HepG2 (cell line): Measurements from ENCODE around the gene SCARF1. TPM values are rescaled to one million over a fixed set of nuclear protein-coding genes. Genes with fewer than 3 reads are reported as not detected.
A peak's percentile ranks its signal among the peaks of the same experiment; 100 is the strongest.

Experiments used
- AGO2 ChIP-seq: fragments of 200-400 bp; formaldehyde crosslinking; optimal IDR thresholded peaks from 2 replicates; pipeline ENCODE3; 2017; ENCODE audit warnings: mild to moderate bottlenecking, low read depth, low read length, moderate library complexity
- ATAD3A ChIP-seq: sonication (generic); formaldehyde crosslinking; IDR thresholded peaks from 2 replicates; pipeline ENCODE4 v1.4.0; 2020; ENCODE audit warnings: missing genetic modification reagents
- ATF7 ChIP-seq, 2 experiments: fragments of 450-650 bp in 1 of 2; sonication (generic) in 1 of 2; formaldehyde crosslinking in 1 of 2; IDR thresholded peaks; 2 replicates each; pipeline versions ENCODE4 v1.4.0 to v1.6.1; 2016 to 2020; ENCODE audit warnings: antibody characterized with exemption in 1 of 2, mild to moderate bottlenecking in 1 of 2, missing genetic modification reagents in 1 of 2
- BORCS8-MEF2B ChIP-seq: sonication (generic); formaldehyde crosslinking; IDR thresholded peaks from 2 replicates; pipeline ENCODE4 v1.8.0; 2022; ENCODE audit warnings: mild to moderate bottlenecking, missing genetic modification reagents
- CREM ChIP-seq, 2 experiments: sonication (generic) in 1 of 2; formaldehyde crosslinking in 1 of 2; IDR thresholded peaks; 2 replicates each; pipeline versions ENCODE4 v1.4.0 to v1.6.1; 2016 to 2020; ENCODE audit warnings: antibody characterized with exemption in 1 of 2, mild to moderate bottlenecking in 1 of 2, missing genetic modification reagents in 1 of 2
- FOXO1 ChIP-seq: sonication (generic); formaldehyde crosslinking; IDR thresholded peaks from 2 replicates; pipeline ENCODE4 v1.4.0; 2020; ENCODE audit warnings: missing genetic modification reagents
- GABPA ChIP-seq, 2 experiments: IDR thresholded peaks; 2 replicates each; pipeline ENCODE4 v1.6.1; 2011 to 2016; ENCODE audit warnings: low read depth in 2 of 2, low read length in 1 of 2, missing biosample characterization in 1 of 2, missing genetic modification characterization in 1 of 2
- MAF1 ChIP-seq: sonication (generic); formaldehyde crosslinking; IDR thresholded peaks from 2 replicates; pipeline ENCODE4 v1.5.0; 2020; ENCODE audit warnings: missing genetic modification reagents, borderline replicate concordance
- PCBP2 ChIP-seq: fragments of 200-400 bp; formaldehyde crosslinking; optimal IDR thresholded peaks from 2 replicates; pipeline ENCODE3; 2018; ENCODE audit warnings: low read length, low read depth; ENCODE audit not compliant: poor library complexity, severe bottlenecking
- PLRG1 ChIP-seq: fragments of 450-650 bp; conservative IDR thresholded peaks from 2 replicates; pipeline ENCODE4 v1.6.1; 2016
- RELA ChIP-seq: sonication (generic); formaldehyde crosslinking; IDR thresholded peaks from 2 replicates; pipeline ENCODE4 v1.4.0; 2020; ENCODE audit warnings: missing genetic modification reagents
- RNF2 ChIP-seq: fragments of 450-650 bp; conservative IDR thresholded peaks from 2 replicates; pipeline ENCODE4 v1.6.1; 2016; ENCODE audit warnings: low read depth
- TCF7L2 ChIP-seq: IDR thresholded peaks from 2 replicates; pipeline ENCODE4 v1.6.1; 2011; ENCODE audit warnings: mild to moderate bottlenecking, low read depth, low read length, moderate library complexity
- ZFP36L1 ChIP-seq: sonication (generic); formaldehyde crosslinking; IDR thresholded peaks from 2 replicates; pipeline ENCODE4 v1.8.0; 2022; ENCODE audit warnings: mild to moderate bottlenecking, missing genetic modification reagents, moderate library complexity
- ZNF546 ChIP-seq: sonication (generic); formaldehyde crosslinking; conservative IDR thresholded peaks from 2 replicates; pipeline ENCODE4 v1.8.1; 2023; ENCODE audit warnings: mild to moderate bottlenecking, missing genetic modification reagents
- ZNF563 ChIP-seq: sonication (generic); formaldehyde crosslinking; IDR thresholded peaks from 2 replicates; pipeline ENCODE4 v1.8.0; 2022; ENCODE audit warnings: mild to moderate bottlenecking, moderate library complexity, missing genetic modification reagents
- ZNF766 ChIP-seq: sonication (generic); formaldehyde crosslinking; IDR thresholded peaks from 2 replicates; pipeline ENCODE4 v1.5.0; 2020; ENCODE audit warnings: missing genetic modification reagents, borderline replicate concordance
- ZNF816 ChIP-seq: sonication (generic); formaldehyde crosslinking; IDR thresholded peaks from 2 replicates; pipeline ENCODE4 v1.8.0; 2022; ENCODE audit warnings: missing genetic modification reagents, mild to moderate bottlenecking, borderline replicate concordance
- polyA plus RNA-seq, 8 experiments: library from polyadenylated mRNA; depleted of rRNA in 3 of 8; stranded (reverse) in 7 of 8; unstranded in 1 of 8; fragments of >200 nt; fragmentation: Illumina TruSeq in 4 of 8; extraction: Trizol in 4 of 8; gene quantifications; 2 replicates each; pipeline versions ENCODE4 v1.2.1 to v1.2.3, GENCODE V29; 2011 to 2016; ENCODE audit warnings: low read depth in 4 of 8, missing spikeins in 1 of 8, mixed read lengths in 1 of 8; ENCODE audit not compliant: insufficient read depth in 1 of 8
- total RNA-seq, 5 experiments: library from RNA; depleted of rRNA; stranded (reverse); fragments of >200 nt; fragmentation: Illumina TruSeq; extraction: Trizol; gene quantifications; 2 replicates each; pipeline ENCODE4 v1.2.3, GENCODE V29; 2016; ENCODE audit warnings: low read depth in 1 of 5
- TF ChIP-seq, protein P1 (sequence below): IDR thresholded peaks from 2 replicates; pipeline ENCODE4 v1.6.1; 2016; ENCODE audit warnings: low read depth, borderline replicate concordance
- TF ChIP-seq, protein P2 (sequence below): sonication (generic); formaldehyde crosslinking; IDR thresholded peaks from 2 replicates; pipeline ENCODE4 v1.4.0; 2020; ENCODE audit warnings: missing genetic modification reagents
- TF ChIP-seq, protein P3 (sequence below): sonication (generic); formaldehyde crosslinking; IDR thresholded peaks from 2 replicates; pipeline ENCODE4 v1.4.0; 2020; ENCODE audit warnings: missing genetic modification reagents
- TF ChIP-seq, protein P4 (sequence below): IDR thresholded peaks from 2 replicates; pipeline ENCODE4 v1.6.1; 2016; ENCODE audit warnings: missing genetic modification reagents, missing compliant biosample characterization
- TF ChIP-seq, protein P5 (sequence below): sonication (generic); formaldehyde crosslinking; IDR thresholded peaks from 2 replicates; pipeline ENCODE4 v1.5.0; 2020; ENCODE audit warnings: missing genetic modification reagents
- TF ChIP-seq, protein P6 (sequence below): sonication (generic); formaldehyde crosslinking; IDR thresholded peaks from 2 replicates; pipeline ENCODE4 v1.8.1; 2023; ENCODE audit warnings: missing genetic modification reagents, mild to moderate bottlenecking, borderline replicate concordance

The SCARF1 gene
- total and polyA plus RNA-seq, 2 of the 13 experiments (the other 11 are each of a cell fraction or from before 2014, with no cell fraction given) = 0.24 to 0.71 TPM

DNA sequence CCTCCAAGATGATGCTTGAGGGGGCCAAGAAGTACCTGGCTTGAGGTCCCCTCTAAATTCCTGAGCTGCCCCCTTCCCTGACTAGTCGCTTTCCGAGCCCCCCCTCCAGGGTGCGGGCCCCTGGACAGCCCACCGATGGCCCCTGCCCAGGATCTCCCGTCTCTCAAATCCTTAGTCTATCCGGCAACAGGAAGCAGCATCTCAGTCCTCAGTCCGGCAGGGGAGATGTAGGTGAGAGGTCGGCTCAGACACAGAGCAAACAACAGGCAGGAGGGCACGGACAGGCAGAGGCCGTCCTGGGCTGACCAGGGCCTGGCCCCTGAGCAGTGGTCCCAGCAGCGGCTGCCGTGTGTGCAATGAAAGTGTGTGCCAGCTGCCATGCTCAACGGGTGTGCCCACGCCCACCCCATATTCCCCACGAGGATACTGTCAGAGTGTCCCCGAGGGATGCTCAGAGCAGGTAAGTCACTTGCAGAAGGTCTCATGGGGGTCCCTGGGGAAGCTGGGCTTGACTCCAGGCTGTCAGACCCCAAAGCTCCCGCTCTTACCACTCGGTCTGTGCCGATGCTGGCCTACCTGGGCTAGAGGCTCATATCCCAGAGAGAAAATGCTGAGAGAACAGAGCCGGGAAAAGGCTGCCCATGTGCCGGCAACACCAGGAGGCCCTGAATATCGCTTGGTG is 24.1 kb downstream of the SCARF1 start (continued):
- TF ChIP-seq ZNF546 (CRISPR knock-in tag) (0 out of 2 replicates have a peak, but pooled peaks have one; percentile 32), BORCS8-MEF2B (CRISPR knock-in tag) (0 out of 2 replicates have a peak, but pooled peaks have one; percentile 54), FOXO1 (peak; percentile 72; the same call in 1 of the 2 replicates), TCF7L2 (no peak), ATF7 (IDR thresholded peaks at IDR 0.05) (no peak), ATF7 (CRISPR knock-in tag; IDR thresholded peaks at IDR 0.05) (no peak), RNF2 (no peak), ZFP36L1 (CRISPR knock-in tag) (no peak), ZNF816 (CRISPR knock-in tag) (no peak), MAF1 (CRISPR knock-in tag) (no peak), AGO2 (no peak), GABPA (IDR thresholded peaks at IDR 0.05; ENCODE audit: low read depth, low read length) (no peak), GABPA (CRISPR knock-in tag; IDR thresholded peaks at IDR 0.05; ENCODE audit: low read depth) (peak; percentile 42; the same call in 1 of the 2 replicates), ZNF766 (CRISPR knock-in tag) (peak; percentile 47; the same call in 1 of the 2 replicates), ATAD3A (CRISPR knock-in tag) (no peak), RELA (no peak), PLRG1 (no peak), PCBP2 (no peak), CREM (IDR thresholded peaks at IDR 0.05) (no peak), CREM (CRISPR knock-in tag; IDR thresholded peaks at IDR 0.05) (no peak), ZNF563 (no peak)
- TF ChIP-seq, protein P1, sequence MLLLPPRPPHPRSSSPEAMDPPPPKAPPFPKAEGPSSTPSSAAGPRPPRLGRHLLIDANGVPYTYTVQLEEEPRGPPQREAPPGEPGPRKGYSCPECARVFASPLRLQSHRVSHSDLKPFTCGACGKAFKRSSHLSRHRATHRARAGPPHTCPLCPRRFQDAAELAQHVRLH = no peak
- TF ChIP-seq, protein P2, sequence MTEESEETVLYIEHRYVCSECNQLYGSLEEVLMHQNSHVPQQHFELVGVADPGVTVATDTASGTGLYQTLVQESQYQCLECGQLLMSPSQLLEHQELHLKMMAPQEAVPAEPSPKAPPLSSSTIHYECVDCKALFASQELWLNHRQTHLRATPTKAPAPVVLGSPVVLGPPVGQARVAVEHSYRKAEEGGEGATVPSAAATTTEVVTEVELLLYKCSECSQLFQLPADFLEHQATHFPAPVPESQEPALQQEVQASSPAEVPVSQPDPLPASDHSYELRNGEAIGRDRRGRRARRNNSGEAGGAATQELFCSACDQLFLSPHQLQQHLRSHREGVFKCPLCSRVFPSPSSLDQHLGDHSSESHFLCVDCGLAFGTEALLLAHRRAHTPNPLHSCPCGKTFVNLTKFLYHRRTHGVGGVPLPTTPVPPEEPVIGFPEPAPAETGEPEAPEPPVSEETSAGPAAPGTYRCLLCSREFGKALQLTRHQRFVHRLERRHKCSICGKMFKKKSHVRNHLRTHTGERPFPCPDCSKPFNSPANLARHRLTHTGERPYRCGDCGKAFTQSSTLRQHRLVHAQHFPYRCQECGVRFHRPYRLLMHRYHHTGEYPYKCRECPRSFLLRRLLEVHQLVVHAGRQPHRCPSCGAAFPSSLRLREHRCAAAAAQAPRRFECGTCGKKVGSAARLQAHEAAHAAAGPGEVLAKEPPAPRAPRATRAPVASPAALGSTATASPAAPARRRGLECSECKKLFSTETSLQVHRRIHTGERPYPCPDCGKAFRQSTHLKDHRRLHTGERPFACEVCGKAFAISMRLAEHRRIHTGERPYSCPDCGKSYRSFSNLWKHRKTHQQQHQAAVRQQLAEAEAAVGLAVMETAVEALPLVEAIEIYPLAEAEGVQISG = peak; percentile 36; the same call in 1 of the 2 replicates
- TF ChIP-seq, protein P3, sequence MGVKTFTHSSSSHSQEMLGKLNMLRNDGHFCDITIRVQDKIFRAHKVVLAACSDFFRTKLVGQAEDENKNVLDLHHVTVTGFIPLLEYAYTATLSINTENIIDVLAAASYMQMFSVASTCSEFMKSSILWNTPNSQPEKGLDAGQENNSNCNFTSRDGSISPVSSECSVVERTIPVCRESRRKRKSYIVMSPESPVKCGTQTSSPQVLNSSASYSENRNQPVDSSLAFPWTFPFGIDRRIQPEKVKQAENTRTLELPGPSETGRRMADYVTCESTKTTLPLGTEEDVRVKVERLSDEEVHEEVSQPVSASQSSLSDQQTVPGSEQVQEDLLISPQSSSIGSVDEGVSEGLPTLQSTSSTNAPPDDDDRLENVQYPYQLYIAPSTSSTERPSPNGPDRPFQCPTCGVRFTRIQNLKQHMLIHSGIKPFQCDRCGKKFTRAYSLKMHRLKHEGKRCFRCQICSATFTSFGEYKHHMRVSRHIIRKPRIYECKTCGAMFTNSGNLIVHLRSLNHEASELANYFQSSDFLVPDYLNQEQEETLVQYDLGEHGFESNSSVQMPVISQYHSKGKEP (CRISPR knock-in tag) = no peak
- TF ChIP-seq, protein P4, sequence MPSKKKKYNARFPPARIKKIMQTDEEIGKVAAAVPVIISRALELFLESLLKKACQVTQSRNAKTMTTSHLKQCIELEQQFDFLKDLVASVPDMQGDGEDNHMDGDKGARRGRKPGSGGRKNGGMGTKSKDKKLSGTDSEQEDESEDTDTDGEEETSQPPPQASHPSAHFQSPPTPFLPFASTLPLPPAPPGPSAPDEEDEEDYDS (CRISPR knock-in tag) = 0 out of 2 replicates have a peak, but pooled peaks have one; percentile 15
- TF ChIP-seq, protein P5, sequence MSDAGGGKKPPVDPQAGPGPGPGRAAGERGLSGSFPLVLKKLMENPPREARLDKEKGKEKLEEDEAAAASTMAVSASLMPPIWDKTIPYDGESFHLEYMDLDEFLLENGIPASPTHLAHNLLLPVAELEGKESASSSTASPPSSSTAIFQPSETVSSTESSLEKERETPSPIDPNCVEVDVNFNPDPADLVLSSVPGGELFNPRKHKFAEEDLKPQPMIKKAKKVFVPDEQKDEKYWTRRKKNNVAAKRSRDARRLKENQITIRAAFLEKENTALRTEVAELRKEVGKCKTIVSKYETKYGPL (CRISPR knock-in tag) = no peak
- TF ChIP-seq, protein P6, sequence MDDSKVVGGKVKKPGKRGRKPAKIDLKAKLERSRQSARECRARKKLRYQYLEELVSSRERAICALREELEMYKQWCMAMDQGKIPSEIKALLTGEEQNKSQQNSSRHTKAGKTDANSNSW (CRISPR knock-in tag) = no peak
